H1 (cell line): ENCODE results near the gene CAMK2G. TPM values are rescaled to one million over a fixed set of nuclear protein-coding genes. Genes with fewer than 3 reads are reported as not detected.
A peak's percentile ranks its signal among the peaks of the same experiment; 100 is the strongest.

ENCODE experiments used
- CTCF ChIA-PET: fragments of 300-600 bp; sonication (Branson Sonifier 250); formaldehyde crosslinking; loops from one replicate; lab custom pipeline; 2021; ENCODE audit not compliant: partially characterized antibody; lab: Charles Lee
- POLR2A ChIA-PET: fragments of 300-600 bp; sonication (Branson Sonifier 250); formaldehyde crosslinking; loops from one replicate; lab custom pipeline; 2021; ENCODE audit warnings: inconsistent platforms; ENCODE audit not compliant: partially characterized antibody; lab: Charles Lee
- DNase-seq, 2 experiments: peaks; one replicate each; pipeline versions ENCODE4 v3.0.0 to v3.0.0-alpha.2; 2010 to 2022; ENCODE audit warnings: low spot score in 2 of 2, low read depth in 1 of 2, mixed read lengths in 1 of 2
- FAIRE-seq: peaks from 2 replicates; lab custom pipeline; 2011; peaks lifted over from hg19 to GRCh38; lab: Jason Lieb, UNC
- H2AFZ ChIP-seq: 2 replicates; pipeline ENCODE4 v1.8.1; 2012; ENCODE audit warnings: low read length, inconsistent platforms
- H2AK5ac ChIP-seq: 2 replicates; pipeline ENCODE4 v1.6.1; 2013; ENCODE audit warnings: low read depth, low read length
- H2BK120ac ChIP-seq: replicated peaks from 2 replicates; pipeline ENCODE3; 2013; ENCODE audit warnings: low read depth, low read length, inconsistent platforms
- H2BK12ac ChIP-seq: 2 replicates; pipeline ENCODE4 v1.6.1; 2013; ENCODE audit warnings: low read depth, low read length
- H2BK15ac ChIP-seq: 2 replicates; pipeline ENCODE4 v1.6.1; 2013; ENCODE audit warnings: low read length
- H2BK20ac ChIP-seq: 2 replicates; pipeline ENCODE4 v1.6.1; 2013; ENCODE audit warnings: low read length
- H2BK5ac ChIP-seq: 2 replicates; pipeline ENCODE4 v1.6.1; 2013; ENCODE audit warnings: low read depth, low read length
- H3K14ac ChIP-seq: 2 replicates; pipeline ENCODE4 v1.6.1; 2013; ENCODE audit warnings: inconsistent platforms; ENCODE audit not compliant: insufficient read length
- H3K18ac ChIP-seq: 2 replicates; pipeline ENCODE4 v1.6.1; 2013; ENCODE audit warnings: low read length; ENCODE audit errors: extremely low read depth
- H3K23ac ChIP-seq: 2 replicates; pipeline ENCODE4 v1.6.1; 2013; ENCODE audit warnings: inconsistent platforms; ENCODE audit not compliant: insufficient read length
- H3K23me2 ChIP-seq: 2 replicates; pipeline ENCODE4 v1.6.1; 2013; ENCODE audit warnings: low read depth, low read length
- H3K27ac ChIP-seq: 2 replicates; pipeline ENCODE4 v1.6.1; 2011; ENCODE audit warnings: low read depth, low read length, inconsistent platforms
- H3K27me3 ChIP-seq, 4 experiments: replicated peaks in 1 of 4; 1 replicate in 1 of 4; 2 replicates in 3 of 4; pipeline versions ENCODE4 v1.6.1 to v1.8.1; 2011 to 2013; ENCODE audit warnings: low read length in 3 of 4, mild to moderate bottlenecking in 3 of 4, inconsistent platforms in 2 of 4, mixed read lengths in 2 of 4, moderate library complexity in 1 of 4; ENCODE audit not compliant: control insufficient read depth in 3 of 4, insufficient read depth in 3 of 4; ENCODE audit errors: extremely low read depth in 1 of 4
- H3K36me3 ChIP-seq, 4 experiments: 2 replicates each; pipeline versions ENCODE4 v1.6.1 to v1.8.1; 2011 to 2013; ENCODE audit warnings: mild to moderate bottlenecking in 4 of 4, low read length in 3 of 4, moderate library complexity in 2 of 4, control low read depth in 1 of 4, inconsistent platforms in 1 of 4; ENCODE audit not compliant: insufficient read depth in 4 of 4, control insufficient read depth in 2 of 4
- H3K4ac ChIP-seq: replicated peaks from 2 replicates; pipeline ENCODE3; 2013; ENCODE audit warnings: low read length, low read depth, mixed read lengths, inconsistent platforms; ENCODE audit not compliant: insufficient read length
- H3K4me1 ChIP-seq, 4 experiments: replicated peaks in 1 of 4; 1 replicate in 1 of 4; 2 replicates in 3 of 4; pipeline versions ENCODE4 v1.6.1 to v1.8.1; 2011 to 2013; ENCODE audit warnings: low read length in 3 of 4, inconsistent platforms in 2 of 4, mixed read lengths in 1 of 4; ENCODE audit not compliant: insufficient read depth in 4 of 4, control insufficient read depth in 3 of 4
- H3K4me2 ChIP-seq, 2 experiments: 2 replicates each; pipeline versions ENCODE4 v1.6.1 to v1.8.1; 2011 to 2013; ENCODE audit warnings: low read depth in 2 of 2, low read length in 2 of 2, control low read depth in 1 of 2, inconsistent platforms in 1 of 2, mild to moderate bottlenecking in 1 of 2; ENCODE audit not compliant: insufficient read depth in 1 of 2
- H3K4me3 ChIP-seq, 4 experiments: fragments of 200-600, 300-600 bp in 1 of 4; sonication (generic), shearing (Covaris generic), sonication (Bioruptor Twin) in 1 of 4; 2 replicates each; pipeline versions ENCODE4 v1.5.1 to v1.8.1; 2011 to 2016; ENCODE audit warnings: low read length in 4 of 4, low read depth in 3 of 4, control low read depth in 2 of 4, inconsistent platforms in 2 of 4, mild to moderate bottlenecking in 2 of 4, mixed read lengths in 1 of 4, moderate library complexity in 1 of 4; ENCODE audit not compliant: insufficient read depth in 2 of 4; ENCODE audit errors: extremely low read depth in 1 of 4
- H3K56ac ChIP-seq: replicated peaks from 2 replicates; pipeline ENCODE3; 2013; ENCODE audit warnings: low read depth, mild to moderate bottlenecking, mixed read lengths, low read length, inconsistent platforms; ENCODE audit not compliant: insufficient read length
- H3K79me1 ChIP-seq: 2 replicates; pipeline ENCODE4 v1.6.1; 2013; ENCODE audit warnings: low read depth, low read length, control low read depth
- H3K79me2 ChIP-seq, 2 experiments: 2 replicates each; pipeline versions ENCODE4 v1.6.1 to v1.8.1; 2012 to 2013; ENCODE audit warnings: low read length in 2 of 2, mild to moderate bottlenecking in 2 of 2, inconsistent platforms in 1 of 2; ENCODE audit not compliant: insufficient read depth in 2 of 2, control insufficient read depth in 1 of 2
- H3K9ac ChIP-seq, 4 experiments: replicated peaks in 1 of 4; 1 replicate in 1 of 4; 2 replicates in 3 of 4; pipeline versions ENCODE4 v1.6.1 to v1.8.1; 2011 to 2013; ENCODE audit warnings: low read depth in 3 of 4, low read length in 3 of 4, control low read depth in 2 of 4, mild to moderate bottlenecking in 2 of 4, moderate library complexity in 2 of 4, inconsistent platforms in 1 of 4; ENCODE audit errors: extremely low read depth in 1 of 4
- H3K9me3 ChIP-seq, 2 experiments: 2 replicates each; pipeline versions ENCODE4 v1.6.1 to v1.8.1; 2012 to 2013; ENCODE audit warnings: mild to moderate bottlenecking in 2 of 2, moderate library complexity in 2 of 2, control low read depth in 1 of 2, inconsistent platforms in 1 of 2, low read depth in 1 of 2, low read length in 1 of 2, mixed read lengths in 1 of 2; ENCODE audit not compliant: insufficient read depth in 2 of 2
- H4K20me1 ChIP-seq, 2 experiments: replicated peaks in 1 of 2; 2 replicates each; pipeline versions ENCODE3 to v1.8.1; 2011 to 2013; ENCODE audit warnings: inconsistent platforms in 2 of 2, low read length in 2 of 2, mild to moderate bottlenecking in 1 of 2; ENCODE audit not compliant: insufficient read depth in 2 of 2, control insufficient read depth in 1 of 2
- H4K5ac ChIP-seq: 2 replicates; pipeline ENCODE4 v1.6.1; 2013; ENCODE audit warnings: low read length, low read depth, mixed read lengths, inconsistent platforms; ENCODE audit not compliant: insufficient read length
- H4K8ac ChIP-seq: 2 replicates; pipeline ENCODE4 v1.8.0; 2013; ENCODE audit warnings: mild to moderate bottlenecking, moderate library complexity, low read length, inconsistent platforms; ENCODE audit not compliant: insufficient read depth; ENCODE audit errors: extremely low read depth
- H4K91ac ChIP-seq: replicated peaks from 2 replicates; pipeline ENCODE3; 2013; ENCODE audit warnings: low read length, mixed read lengths, inconsistent platforms; ENCODE audit not compliant: insufficient read length
- FOSL1 ChIP-seq: IDR thresholded peaks from 2 replicates; pipeline ENCODE4 v1.6.1; 2011; ENCODE audit warnings: mild to moderate bottlenecking, low read depth, low read length, moderate library complexity; ENCODE audit not compliant: insufficient read depth
- GTF2F1 ChIP-seq: IDR thresholded peaks from 2 replicates; pipeline ENCODE4 v1.6.1; 2012; ENCODE audit warnings: low read depth, low read length, improper control_type of control experiment, borderline replicate concordance
- HDAC2 ChIP-seq, 2 experiments: fragments of 300-600 bp in 1 of 2; sonication (generic) in 1 of 2; IDR thresholded peaks; 2 replicates each; pipeline ENCODE4 v1.6.1; 2011 to 2012; ENCODE audit warnings: low read depth in 2 of 2, low read length in 2 of 2, mild to moderate bottlenecking in 2 of 2, moderate library complexity in 2 of 2, borderline replicate concordance in 1 of 2, inconsistent platforms in 1 of 2
- POLR2A ChIP-seq, 2 experiments: IDR thresholded peaks; 1 replicate in 1 of 2; 2 replicates in 1 of 2; pipeline ENCODE4 v1.6.1; 2011; ENCODE audit warnings: low read depth in 2 of 2, low read length in 2 of 2, mild to moderate bottlenecking in 2 of 2; ENCODE audit errors: control extremely low read depth in 1 of 2
- POLR2AphosphoS5 ChIP-seq: IDR thresholded peaks from 2 replicates; pipeline ENCODE4 v1.6.1; 2011; ENCODE audit warnings: low read depth, low read length
- ZNF274 ChIP-seq: IDR thresholded peaks from 2 replicates; pipeline ENCODE4 v1.7.0; 2012; ENCODE audit warnings: low read length, borderline replicate concordance; ENCODE audit errors: extremely low read depth
- WGBS, 2 experiments: shearing (Covaris generic) in 1 of 2; methylation state at CpG; one replicate each; pipeline versions ENCODE4 v1.1.6 to v1.1.7; 2013 to 2015; ENCODE audit warnings: low lambda C conversion rate in 2 of 2, mixed read lengths in 2 of 2, inconsistent platforms in 1 of 2, low coverage in 1 of 2, missing lambda C conversion rate in 1 of 2; ENCODE audit not compliant: insufficient replicate concordance in 2 of 2, insufficient coverage in 1 of 2, insufficient read length in 1 of 2; ENCODE audit errors: extremely low coverage in 1 of 2, missing lambda C conversion rate in 1 of 2; 5-methylcytosine and 5-hydroxymethylcytosine counted together
- polyA plus RNA-seq, 7 experiments: library from polyadenylated mRNA; depleted of rRNA in 3 of 7; stranded (reverse) in 5 of 7; unstranded in 2 of 7; fragments of >200 nt in 5 of 7; fragments of 200-250 nt in 2 of 7; gene quantifications; 1 replicate in 5 of 7; 2 replicates in 1 of 7; 4 replicates in 1 of 7; pipeline versions ENCODE4 v1.2.1 to v1.2.3, GENCODE V29; 2011 to 2013; ENCODE audit warnings: missing spikeins in 2 of 7, mixed read lengths in 2 of 7
- total RNA-seq: library from RNA; stranded (reverse); fragmentation: NEBNext Ultra II Directional; extraction: Animal tissue kit (Norgen Biotek cat#: 25700); gene quantifications from 2 replicates; pipeline ENCODE4 v1.2.1, GENCODE V29; 2021

CAMK2G gene
- total and polyA plus RNA-seq, 2 of the 8 experiments (the other 6 are each of a cell fraction or from before 2014, with no cell fraction given), result 28.9 to 31.7 TPM

DNA sequence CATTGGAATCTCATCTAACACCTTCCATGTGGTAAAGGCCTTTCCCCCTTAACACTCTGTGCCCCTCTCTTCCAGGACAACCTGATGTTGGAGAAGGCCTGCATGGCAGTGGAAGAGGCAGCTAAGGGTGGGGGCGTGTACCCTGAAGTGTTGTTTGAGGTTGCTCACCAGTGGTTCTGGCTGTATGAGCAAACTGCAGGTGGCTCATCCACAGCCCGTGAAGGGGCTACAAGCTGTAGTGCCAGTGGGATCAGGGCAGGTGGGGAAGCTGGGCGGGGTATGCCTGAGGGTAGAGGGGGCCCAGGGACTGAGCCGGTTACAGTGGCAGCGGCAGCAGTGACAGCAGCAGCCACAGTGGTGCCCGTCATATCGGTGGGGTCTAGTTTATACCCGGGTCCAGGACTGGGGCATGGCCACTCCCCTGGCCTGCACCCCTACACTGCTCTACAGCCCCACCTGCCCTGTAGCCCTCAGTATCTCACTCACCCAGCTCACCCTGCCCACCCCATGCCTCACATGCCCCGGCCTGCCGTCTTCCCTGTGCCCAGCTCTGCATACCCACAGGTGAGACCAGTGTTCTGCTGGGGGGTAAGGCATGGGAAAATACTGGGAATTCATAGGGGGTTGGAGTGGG, 75.3 kb downstream of the CAMK2G start:
- no peak overlapping the region for H4K5ac ChIP-seq
- no peaks in the 10 kb centered on the region for H3K23me2 ChIP-seq
- H3K4me2 ChIP-seq, result no peak overlapping the region
- H3K4ac ChIP-seq, result no peak overlapping the region
- no peak overlapping the region for H2BK20ac ChIP-seq
- CTCF ChIA-PET, result interaction anchor here (0.6 to 1.9 kb wide), 4 partner anchors 9 to 13 kb away, joined by 3 to 6 read pairs (median 4); partner anchors contain the start of gene ZSWIM8
- 92% methylated on average over 10 of the region's 10 CpGs; no CpG with 5 or more reads in 1 of the 2 experiments for WGBS, 2 experiments
- H4K20me1 ChIP-seq, result peaks cover 0 to 10% of the 10 kb centered on the region in 2 experiments
- H3K23ac ChIP-seq, result no peak overlapping the region
- H3K14ac ChIP-seq, result no peak overlapping the region
- H3K27me3 ChIP-seq, result no peaks in the 10 kb centered on the region
- no peak overlapping the region for H2BK15ac ChIP-seq
- H3K36me3 ChIP-seq, result peaks cover 5 to 39% (median 23%) of the 10 kb centered on the region in 4 experiments
- no peak overlapping the region for H2AK5ac ChIP-seq
- H3K79me2 ChIP-seq, result no peaks in the 10 kb centered on the region
- H2AFZ ChIP-seq, result no peak overlapping the region
- DNase-seq (no peak), FAIRE-seq (no peak)
- H3K4me3 ChIP-seq, result no peak overlapping the region
- no peak overlapping the region for H2BK5ac ChIP-seq
- no peak overlapping the region for H3K9ac ChIP-seq
- no peaks in the 10 kb centered on the region for H3K9me3 ChIP-seq
- H2BK12ac ChIP-seq, result no peak overlapping the region
- H3K4me1 ChIP-seq, result no peaks in the 10 kb centered on the region
- no peaks in the 10 kb centered on the region for H3K79me1 ChIP-seq
- H4K8ac ChIP-seq, result no peak overlapping the region
- no peak overlapping the region for H2BK120ac ChIP-seq
- no peak overlapping the region for H3K27ac ChIP-seq
- TF ChIP-seq POLR2AphosphoS5 (peak; percentile 29; the same call in 1 of the 2 replicates), HDAC2 (IDR thresholded peaks at IDR 0.05; ENCODE audit: borderline replicate concordance in 1 of 2, low read depth in 2 of 2, low read length in 2 of 2) (no peak), ZNF274 (no peak), POLR2A (IDR thresholded peaks at IDR 0.05; ENCODE audit: control extremely low read depth in 1 of 2, low read depth in 2 of 2, low read length in 2 of 2) (0 out of 3 replicates have a peak, but pooled peaks of 1 of the 2 experiments have one; percentile 13), FOSL1 (no peak), GTF2F1 (no peak)
- TF ChIP-seq, all 59 proteins: peak for 2
- no peak overlapping the region for H3K56ac ChIP-seq
- H4K91ac ChIP-seq, result no peak overlapping the region
- POLR2A ChIA-PET, result interaction anchor here (0.9 to 12.1 kb wide), 11 partner anchors 9 to 112 kb away, joined by 3 to 137 read pairs (median 4); partner anchors contain the start of genes CHCHD1, NDST2 and PLAU
- H3K18ac ChIP-seq, result no peak overlapping the region
